IMR-90 (cell line): ENCODE results near the gene CELSR1. TPM values are rescaled to one million over a fixed set of nuclear protein-coding genes. Genes with fewer than 3 reads are reported as not detected.

Experiments
- ATAC-seq: fragments of 200-7000 bp; cut with Tn5 transposase; 2 replicates; pipeline ENCODE4 v1.9.1; 2020; ENCODE audit warnings: low read depth, mild to moderate bottlenecking, moderate library complexity
- BruUV-seq: library from RNA; stranded (reverse); fragments of 400-500 nt; replicated peaks from 2 replicates; lab custom pipeline; 2021; lab: Mats Ljungman, UMichigan
- CTCF ChIA-PET: fragments of 300-600 bp; formaldehyde crosslinking; extraction: SDS; loops from one replicate; lab custom pipeline; 2021; ENCODE audit warnings: antibody characterized with exemption; lab: Yijun Ruan, JAX
- POLR2A ChIA-PET: fragments of 300-600 bp; sonication (Branson Sonifier 250); formaldehyde crosslinking; loops from one replicate; lab custom pipeline; 2022; ENCODE audit warnings: antibody characterized with exemption; ENCODE audit not compliant: unreplicated experiment; lab: Charles Lee
- DNase-seq: peaks from one replicate; pipeline ENCODE4 v3.0.0; 2013
- H2AFZ ChIP-seq: replicated peaks from 2 replicates; pipeline ENCODE3; 2013; ENCODE audit warnings: low read length, mild to moderate bottlenecking; ENCODE audit not compliant: poor library complexity
- H2AK5ac ChIP-seq: 2 replicates; pipeline ENCODE4 v1.6.1; 2013; ENCODE audit warnings: low read depth, low read length, inconsistent platforms
- H2AK9ac ChIP-seq: replicated peaks from 2 replicates; pipeline ENCODE3; 2013; ENCODE audit warnings: mild to moderate bottlenecking, low read depth, low read length, moderate library complexity; ENCODE audit not compliant: poor library complexity
- H2BK120ac ChIP-seq: 2 replicates; pipeline ENCODE4 v1.6.1; 2013; ENCODE audit warnings: low read depth, low read length, inconsistent platforms
- H2BK15ac ChIP-seq: 3 replicates; pipeline ENCODE4 v1.6.1; 2013; ENCODE audit warnings: low read depth, low read length, inconsistent platforms
- H2BK20ac ChIP-seq: 2 replicates; pipeline ENCODE4 v1.6.1; 2013; ENCODE audit warnings: low read depth, mild to moderate bottlenecking, inconsistent platforms, low read length, moderate library complexity
- H2BK5ac ChIP-seq: 2 replicates; pipeline ENCODE4 v1.6.1; 2013; ENCODE audit warnings: mild to moderate bottlenecking, low read depth, low read length, inconsistent platforms; ENCODE audit not compliant: poor library complexity, severe bottlenecking
- H3K14ac ChIP-seq: replicated peaks from 2 replicates; pipeline ENCODE4 v1.6.1; 2013; ENCODE audit warnings: low read depth, low read length, inconsistent platforms
- H3K18ac ChIP-seq: 2 replicates; pipeline ENCODE4 v1.6.1; 2013; ENCODE audit warnings: low read depth, low read length, control low read depth
- H3K23ac ChIP-seq: 2 replicates; pipeline ENCODE4 v1.6.1; 2013; ENCODE audit warnings: low read depth, low read length, inconsistent platforms
- H3K27ac ChIP-seq: 2 replicates; pipeline ENCODE4 v1.5.1; 2013; ENCODE audit warnings: mild to moderate bottlenecking, control low read depth, low read length; ENCODE audit not compliant: insufficient read depth
- H3K27me3 ChIP-seq: 2 replicates; pipeline ENCODE4 v1.6.1; 2013; ENCODE audit warnings: low read length; ENCODE audit not compliant: control insufficient read depth, insufficient read depth
- H3K36me3 ChIP-seq: 2 replicates; pipeline ENCODE4 v1.6.1; 2013; ENCODE audit warnings: low read length, mixed read lengths; ENCODE audit not compliant: control insufficient read depth, insufficient read depth
- H3K4ac ChIP-seq: 2 replicates; pipeline ENCODE4 v1.6.1; 2013; ENCODE audit warnings: low read depth, low read length, inconsistent platforms
- H3K4me1 ChIP-seq: 2 replicates; pipeline ENCODE4 v1.6.1; 2013; ENCODE audit warnings: low read length, mixed read lengths; ENCODE audit not compliant: control insufficient read depth, insufficient read depth
- H3K4me2 ChIP-seq: 2 replicates; pipeline ENCODE4 v1.6.1; 2013; ENCODE audit warnings: low read depth, mild to moderate bottlenecking, control low read depth, low read length, moderate library complexity
- H3K4me3 ChIP-seq: 2 replicates; pipeline ENCODE4 v1.5.1; 2013; ENCODE audit warnings: low read depth, mild to moderate bottlenecking, control low read depth, low read length, moderate library complexity; ENCODE audit not compliant: insufficient read depth
- H3K56ac ChIP-seq: 2 replicates; pipeline ENCODE4 v1.6.1; 2013; ENCODE audit warnings: low read length, inconsistent platforms; ENCODE audit not compliant: insufficient read depth; ENCODE audit errors: extremely low read depth
- H3K79me1 ChIP-seq, 2 experiments: 2 replicates each; pipeline ENCODE4 v1.6.1; 2013; ENCODE audit warnings: low read length in 2 of 2, inconsistent platforms in 1 of 2, low read depth in 1 of 2
- H3K9ac ChIP-seq: 2 replicates; pipeline ENCODE4 v1.6.1; 2013; ENCODE audit warnings: low read depth, low read length, control low read depth
- H3K9me1 ChIP-seq: 2 replicates; pipeline ENCODE4 v1.6.1; 2013; ENCODE audit warnings: low read length, inconsistent platforms; ENCODE audit not compliant: insufficient read depth
- H3K9me3 ChIP-seq: 2 replicates; pipeline ENCODE4 v1.6.1; 2013; ENCODE audit warnings: low read length; ENCODE audit not compliant: control insufficient read depth, insufficient read depth
- H4K20me1 ChIP-seq: 2 replicates; pipeline ENCODE4 v1.6.1; 2013; ENCODE audit warnings: low read length, inconsistent platforms; ENCODE audit not compliant: insufficient read depth
- H4K5ac ChIP-seq: 2 replicates; pipeline ENCODE4 v1.6.1; 2013; ENCODE audit warnings: mild to moderate bottlenecking, low read depth, low read length, control low read depth
- H4K8ac ChIP-seq, 2 experiments: 2 replicates each; pipeline ENCODE4 v1.6.1; 2013; ENCODE audit warnings: low read depth in 2 of 2, low read length in 2 of 2, control low read depth in 1 of 2, inconsistent platforms in 1 of 2
- H4K91ac ChIP-seq: 2 replicates; pipeline ENCODE4 v1.6.1; 2013; ENCODE audit warnings: low read depth, low read length, inconsistent platforms; ENCODE audit not compliant: insufficient read depth
- BHLHE40 ChIP-seq: fragments of 150-350 bp; IDR thresholded peaks from 2 replicates; pipeline ENCODE4 v1.6.1; 2016; ENCODE audit warnings: mild to moderate bottlenecking, low read depth, low read length
- CHD1 ChIP-seq: IDR thresholded peaks from 2 replicates; pipeline ENCODE4 v1.6.1; 2012; ENCODE audit warnings: low read depth, low read length, improper control_type of control experiment
- MAZ ChIP-seq: IDR thresholded peaks from 2 replicates; pipeline ENCODE4 v1.6.1; 2012; ENCODE audit warnings: low read depth, mild to moderate bottlenecking, low read length, improper control_type of control experiment, moderate library complexity, borderline replicate concordance
- MXI1 ChIP-seq: IDR thresholded peaks from 2 replicates; pipeline ENCODE4 v1.6.1; 2012; ENCODE audit warnings: low read depth, mild to moderate bottlenecking, low read length, moderate library complexity, borderline replicate concordance
- NFE2L2 ChIP-seq: fragments of 150-350 bp; IDR thresholded peaks from 2 replicates; pipeline ENCODE4 v1.6.1; 2016; ENCODE audit warnings: low read depth, mild to moderate bottlenecking, low read length
- RAD21 ChIP-seq: IDR thresholded peaks from 2 replicates; pipeline ENCODE4 v1.6.1; 2012; ENCODE audit warnings: low read length, improper control_type of control experiment
- RCOR1 ChIP-seq: IDR thresholded peaks from 2 replicates; pipeline ENCODE4 v1.6.1; 2012; ENCODE audit warnings: mild to moderate bottlenecking, low read length, improper control_type of control experiment; ENCODE audit not compliant: insufficient replicate concordance
- RFX5 ChIP-seq: IDR thresholded peaks from 2 replicates; pipeline ENCODE4 v1.8.0; 2012; ENCODE audit warnings: low read depth, mild to moderate bottlenecking, low read length, moderate library complexity
- WGBS, 2 experiments: methylation state at CpG; one replicate each; pipeline versions ENCODE4 v1.1.5 to v1.1.7; 2013; ENCODE audit warnings: missing lambda C conversion rate in 2 of 2; ENCODE audit not compliant: insufficient read length in 1 of 2; ENCODE audit errors: extremely low coverage in 2 of 2; 5-methylcytosine and 5-hydroxymethylcytosine counted together
- dilution Hi-C: fragments of 300-500 bp; cut with HindIII; formaldehyde crosslinking; loops from one replicate; pipeline ENCODE4 v1.14.3; 2018; ENCODE audit warnings: low sequenced_read_pairs; ENCODE audit not compliant: unreplicated experiment
- in situ Hi-C: fragments of 300-500 bp; cut with MboI; formaldehyde crosslinking; loops from 3 replicates; pipeline ENCODE4 v1.14.3; 2019; ENCODE audit warnings: low sequenced_read_pairs, inconsistent platforms, mixed read lengths
- intact Hi-C: fragments of 100-400 bp; cut with micrococcal nuclease; formaldehyde crosslinking; loops from 2 replicates; pipeline ENCODE4 v1.10.0; 2022
- polyA plus RNA-seq, 3 experiments: library from polyadenylated mRNA; depleted of rRNA; stranded (reverse); fragments of >200 nt; gene quantifications; 2 replicates each; pipeline ENCODE4 v1.2.3, GENCODE V29; 2012; ENCODE audit warnings: low replicate concordance in 1 of 3
- total RNA-seq: library from RNA; depleted of rRNA; stranded (reverse); fragments of >200 nt; gene quantifications from 2 replicates; pipeline ENCODE4 v1.2.3, GENCODE V29; 2012
- TF ChIP-seq, protein P1 (sequence below): fragments of 150-350 bp; IDR thresholded peaks from 2 replicates; pipeline ENCODE4 v1.6.1; 2016; ENCODE audit warnings: low read depth, mild to moderate bottlenecking, low read length, moderate library complexity, borderline replicate concordance

CELSR1 gene
- total and polyA plus RNA-seq, 2 of the 4 experiments (the other 2 are of a cell fraction) = 0.36 to 0.82 TPM

DNA sequence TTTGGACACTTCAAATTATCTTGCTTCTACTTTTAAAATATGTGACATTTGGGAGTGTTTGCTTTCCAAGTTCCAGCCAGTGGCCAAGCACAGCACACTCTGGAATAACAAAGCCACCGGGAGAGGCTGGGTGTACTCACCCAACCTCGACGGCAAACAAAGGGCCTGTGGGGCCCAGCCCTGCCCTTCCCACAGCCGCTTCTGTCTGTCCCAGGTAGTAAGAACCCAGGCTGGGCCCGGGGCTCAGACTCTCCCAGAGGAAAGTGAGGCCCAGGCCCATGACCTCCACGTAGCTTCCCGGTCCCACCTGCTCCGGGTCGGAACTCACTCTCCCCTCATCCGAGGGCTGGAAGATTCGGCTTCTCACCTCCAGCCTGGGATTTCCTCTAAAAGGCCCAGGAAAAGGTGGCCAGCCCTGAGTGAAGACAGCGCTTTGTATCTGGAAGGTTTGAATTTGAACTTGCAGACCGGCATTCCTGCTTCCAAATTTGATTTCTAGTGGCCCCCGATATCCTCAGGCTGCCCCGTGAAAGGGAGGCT is 93.5 kb downstream of the CELSR1 start:
- no peaks in the 10 kb centered on the region for H3K36me3 ChIP-seq
- peaks cover 36% of the 10 kb centered on the region for H3K27me3 ChIP-seq
- H3K56ac ChIP-seq = no peak overlapping the region
- ChIA-PET CTCF (interaction anchor here (0.6 kb wide), 1 partner anchor 43 kb away, joined by 7 read pairs; no protein-coding TSS in a partner anchor), POLR2A (no interaction called here)
- H3K23ac ChIP-seq = no peak overlapping the region
- H3K4me2 ChIP-seq = no peak overlapping the region
- no peaks in the 10 kb centered on the region for H3K9me1 ChIP-seq
- no peak overlapping the region for H4K91ac ChIP-seq
- in situ Hi-C loops (no loop called here), intact Hi-C loops (no loop called here), dilution Hi-C loops (no loop called here)
- ATAC-seq = no peak
- TF ChIP-seq RCOR1 (no peak), RAD21 (no peak), BHLHE40 (no peak), CHD1 (no peak), NFE2L2 (no peak), MXI1 (no peak), MAZ (no peak), RFX5 (no peak)
- TF ChIP-seq, protein P1, sequence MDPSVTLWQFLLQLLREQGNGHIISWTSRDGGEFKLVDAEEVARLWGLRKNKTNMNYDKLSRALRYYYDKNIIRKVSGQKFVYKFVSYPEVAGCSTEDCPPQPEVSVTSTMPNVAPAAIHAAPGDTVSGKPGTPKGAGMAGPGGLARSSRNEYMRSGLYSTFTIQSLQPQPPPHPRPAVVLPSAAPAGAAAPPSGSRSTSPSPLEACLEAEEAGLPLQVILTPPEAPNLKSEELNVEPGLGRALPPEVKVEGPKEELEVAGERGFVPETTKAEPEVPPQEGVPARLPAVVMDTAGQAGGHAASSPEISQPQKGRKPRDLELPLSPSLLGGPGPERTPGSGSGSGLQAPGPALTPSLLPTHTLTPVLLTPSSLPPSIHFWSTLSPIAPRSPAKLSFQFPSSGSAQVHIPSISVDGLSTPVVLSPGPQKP = no peak
- H3K79me1 ChIP-seq = no peaks in the 10 kb centered on the region
- no peak overlapping the region for H2AK5ac ChIP-seq
- no peak overlapping the region for H3K9ac ChIP-seq
- H3K9me3 ChIP-seq = no peaks in the 10 kb centered on the region
- H3K14ac ChIP-seq = no peak overlapping the region
- H4K5ac ChIP-seq = no peak overlapping the region
- no peak overlapping the region for H3K4ac ChIP-seq
- no peak overlapping the region for H2BK20ac ChIP-seq
- no peak overlapping the region for H3K27ac ChIP-seq
- WGBS, 2 experiments = 75% methylated on average over 2 of the region's 15 CpGs; no CpG with 5 or more reads in 1 of the 2 experiments
- H3K18ac ChIP-seq = no peak overlapping the region
- no peak for DNase-seq
- BruUV-seq = no TSS peak
- H2BK5ac ChIP-seq = no peak overlapping the region
- no peaks in the 10 kb centered on the region for H4K20me1 ChIP-seq
- H2AFZ ChIP-seq = no peak overlapping the region
- no peak overlapping the region for H3K4me3 ChIP-seq
- H2AK9ac ChIP-seq = no peak overlapping the region
- no peaks in the 10 kb centered on the region for H3K4me1 ChIP-seq
- H2BK15ac ChIP-seq = no peak overlapping the region
- H2BK120ac ChIP-seq = no peak overlapping the region
- no peak overlapping the region for H4K8ac ChIP-seq
